NOMO-1 (cell line): ENCODE measurements around the gene UBTD2.

ENCODE experiments used
- DNase-seq, 2 experiments: peaks; one replicate each; lab custom pipeline; 2025; ENCODE audit not compliant: unreplicated experiment in 2 of 2; lab: John Stamatoyannopoulos, UW

Gene UBTD2

DNA sequence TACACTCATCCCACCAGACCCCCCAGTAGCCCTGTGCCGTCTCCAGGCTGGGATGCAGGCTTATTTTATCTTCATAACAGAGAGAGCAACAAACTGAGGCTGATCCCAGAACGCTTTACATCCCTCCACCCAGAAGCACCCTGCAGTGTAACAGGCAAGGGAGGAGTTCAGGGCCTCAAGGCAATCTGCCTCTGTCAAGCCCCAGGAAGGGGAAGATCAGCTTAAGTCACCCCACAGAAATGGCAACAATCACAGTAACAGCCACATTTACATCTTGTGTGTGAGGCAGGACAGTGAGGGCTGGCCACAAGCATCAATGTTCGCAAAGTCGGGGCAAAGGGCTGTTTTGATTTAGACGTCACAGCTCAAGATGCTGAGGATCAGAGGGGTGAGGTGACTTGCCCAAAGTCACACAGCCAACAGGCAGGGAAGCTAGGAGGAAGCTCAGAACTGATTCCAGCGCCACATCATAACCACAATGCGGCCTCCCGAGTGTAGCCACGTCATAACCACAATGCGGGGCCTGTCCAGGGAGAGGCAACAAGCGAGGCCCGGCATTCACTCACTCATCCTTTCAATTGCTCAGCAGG, 109.9 kb downstream of the UBTD2 start:
- peak; percentile 74 to 80 for DNase-seq

DNA sequence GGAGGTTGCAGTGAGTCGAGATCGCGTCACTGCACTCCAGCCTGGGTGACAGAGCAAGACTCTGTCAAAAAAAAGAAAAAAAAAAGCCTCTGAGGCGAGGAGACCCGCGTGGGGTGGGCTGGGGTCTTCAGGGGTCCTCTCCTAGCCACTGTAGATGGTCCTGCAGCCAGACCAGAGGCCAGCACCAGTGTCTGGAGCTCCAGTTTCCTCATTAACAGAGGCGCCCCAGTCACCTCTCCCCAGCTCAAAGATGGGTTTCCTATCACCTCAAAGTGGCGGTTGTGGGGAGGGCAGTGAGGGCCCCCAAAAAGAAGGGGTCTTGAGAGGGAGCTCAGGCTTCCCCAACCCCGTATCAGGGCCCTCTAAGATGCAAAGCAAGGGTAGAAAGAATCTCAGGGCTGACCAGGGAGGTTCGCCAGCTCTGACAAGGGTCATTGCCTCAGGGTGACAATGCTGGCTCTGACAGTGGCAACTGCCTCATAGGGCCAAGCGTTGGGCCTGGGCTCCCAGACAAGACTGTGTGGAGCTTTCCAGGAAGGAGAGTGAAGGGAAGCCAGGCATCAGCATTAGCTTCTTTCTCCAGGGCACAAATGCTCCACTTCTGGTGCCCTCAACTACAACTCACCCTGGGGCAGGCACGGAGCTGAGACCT, 110.5 kb downstream of the UBTD2 start:
- DNase-seq = no peak

DNA sequence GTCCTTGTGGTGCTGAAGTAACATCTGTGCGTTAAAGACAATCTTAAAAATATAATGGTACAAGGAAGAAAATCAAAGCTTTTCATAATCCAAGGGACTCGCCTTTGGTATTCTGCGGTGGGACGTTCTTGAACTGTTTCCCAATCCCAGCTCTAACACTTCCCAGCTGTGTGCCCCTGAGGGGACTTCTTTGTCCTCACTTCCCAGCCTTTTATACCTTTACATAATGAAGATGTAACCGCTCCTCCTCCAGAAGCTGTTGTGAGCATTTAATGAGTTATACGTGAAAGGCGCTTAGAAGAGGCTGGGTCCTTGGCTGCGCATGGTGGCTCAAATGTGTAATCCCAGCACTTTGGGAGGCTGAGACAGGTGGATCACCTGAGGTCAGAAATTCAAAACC, 112.4 kb downstream of the UBTD2 start:
- DNase-seq = no peak

DNA sequence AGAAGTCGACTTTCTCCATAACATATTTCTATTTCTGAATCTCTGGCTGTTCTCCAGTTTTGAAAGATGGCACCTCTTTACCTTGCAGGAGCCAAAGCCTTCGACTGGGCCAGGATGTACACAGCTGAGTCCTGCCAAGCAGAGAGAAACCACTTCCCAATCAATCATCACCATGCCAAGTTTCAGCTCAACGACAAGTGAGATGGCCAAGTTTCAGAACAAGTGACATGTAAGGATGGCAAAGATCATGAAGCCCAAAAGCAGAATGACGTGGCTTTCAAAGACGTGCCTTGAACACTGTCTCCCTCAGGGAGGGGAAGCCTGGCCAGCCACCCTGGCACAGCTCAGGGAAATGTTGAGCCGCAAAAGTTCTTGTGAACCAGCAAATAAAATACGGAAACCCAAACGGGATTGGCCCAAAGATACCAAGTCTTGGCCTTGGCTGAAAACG, 113.3 kb downstream of the UBTD2 start:
- no peak for DNase-seq

DNA sequence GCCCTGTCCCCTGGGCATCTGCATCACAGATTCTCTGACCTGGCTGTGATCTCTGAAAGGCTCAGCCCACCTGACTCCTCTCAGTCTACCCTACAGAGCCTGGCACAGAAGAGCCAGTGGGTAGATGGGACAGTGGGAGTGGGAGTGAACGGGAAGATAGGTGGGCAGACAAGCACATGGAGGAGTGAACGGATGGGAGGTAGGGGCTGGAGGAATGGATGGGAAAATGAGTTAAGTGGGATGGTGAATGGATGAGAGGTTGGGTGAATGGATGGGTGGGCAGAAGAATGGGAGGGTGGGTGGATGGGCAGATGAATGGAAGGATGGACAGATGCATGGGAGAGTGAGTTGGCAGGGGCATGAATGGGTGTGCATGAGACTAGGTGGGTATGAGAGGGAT, 114.3 kb downstream of the UBTD2 start:
- no peak for DNase-seq

DNA sequence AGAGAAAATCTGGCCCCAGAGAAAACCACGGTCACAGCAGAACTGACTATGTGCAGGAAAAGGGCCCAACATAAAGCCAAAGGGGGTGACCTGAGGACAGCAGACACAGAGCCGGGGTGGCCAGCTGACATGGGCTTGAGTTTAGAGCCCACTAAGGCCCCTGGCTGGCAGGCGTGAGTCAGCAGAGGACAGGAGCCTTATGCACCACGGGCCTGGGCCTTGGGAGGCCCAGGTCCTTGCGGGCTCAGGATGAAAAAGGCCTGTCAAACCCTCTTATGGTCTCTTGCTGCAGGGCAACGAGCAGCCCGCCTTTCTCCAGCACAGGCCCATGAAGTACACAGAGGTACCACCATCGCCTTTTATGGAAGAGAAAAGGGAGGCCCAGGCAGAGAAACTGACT, 115.3 kb downstream of the UBTD2 start:
- DNase-seq = no peak

DNA sequence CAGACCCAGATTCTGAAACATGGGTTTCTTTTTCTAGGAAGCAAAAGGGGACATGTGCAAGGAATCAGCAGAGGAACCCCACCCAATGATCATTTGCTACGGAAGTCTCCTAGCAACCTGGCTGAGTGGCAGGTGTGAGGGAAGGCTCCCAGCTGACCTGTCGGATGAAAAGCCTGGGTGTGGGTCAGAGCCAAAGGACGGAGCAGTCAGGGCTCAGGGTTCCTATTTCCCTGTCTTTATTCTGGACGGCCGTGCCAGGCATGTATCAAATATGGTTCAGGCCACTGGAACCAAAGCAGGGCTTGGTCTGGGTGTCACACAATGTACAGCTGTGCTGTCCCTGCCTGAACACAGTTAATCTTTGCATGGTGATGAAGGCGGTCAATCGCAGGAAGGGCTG, 115.7 kb downstream of the UBTD2 start:
- no peak for DNase-seq

DNA sequence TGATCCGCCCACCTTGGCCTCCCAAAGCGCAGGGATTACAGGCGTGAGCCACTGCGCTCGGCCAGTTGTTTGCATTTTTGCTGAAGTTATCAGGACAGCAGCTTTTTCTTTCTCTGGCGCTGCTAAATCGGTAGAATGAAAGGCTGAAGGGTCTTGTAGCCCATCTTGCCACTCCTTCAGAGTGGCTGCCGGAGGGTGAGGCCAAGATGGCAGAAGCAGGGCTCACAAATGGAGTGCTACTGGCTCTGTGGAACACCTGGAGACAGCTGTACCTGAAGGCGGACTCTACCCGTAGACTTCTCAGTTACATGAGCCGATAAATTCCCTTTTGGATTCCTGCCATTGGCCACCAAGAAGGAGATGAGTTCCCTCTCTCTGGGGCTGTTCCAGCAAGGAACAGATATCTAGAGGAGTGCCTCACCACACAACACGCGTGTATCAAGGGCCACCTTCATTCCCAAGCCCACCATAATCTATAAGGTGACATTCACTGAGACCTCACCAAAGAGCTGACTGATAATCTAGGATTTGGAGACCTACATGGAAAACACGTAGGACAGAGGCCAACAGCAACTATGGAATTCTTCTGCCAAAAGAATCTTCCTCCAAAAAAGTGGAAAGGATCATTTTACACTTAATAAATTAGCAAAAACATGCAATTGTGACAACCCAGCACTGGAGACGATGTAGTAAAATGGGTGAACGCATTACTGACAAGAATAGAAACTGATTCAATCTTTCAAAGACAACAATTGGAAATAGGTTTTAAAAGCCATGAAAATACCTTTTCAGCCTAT, 117.3 kb downstream of the UBTD2 start:
- DNase-seq = no peak

DNA sequence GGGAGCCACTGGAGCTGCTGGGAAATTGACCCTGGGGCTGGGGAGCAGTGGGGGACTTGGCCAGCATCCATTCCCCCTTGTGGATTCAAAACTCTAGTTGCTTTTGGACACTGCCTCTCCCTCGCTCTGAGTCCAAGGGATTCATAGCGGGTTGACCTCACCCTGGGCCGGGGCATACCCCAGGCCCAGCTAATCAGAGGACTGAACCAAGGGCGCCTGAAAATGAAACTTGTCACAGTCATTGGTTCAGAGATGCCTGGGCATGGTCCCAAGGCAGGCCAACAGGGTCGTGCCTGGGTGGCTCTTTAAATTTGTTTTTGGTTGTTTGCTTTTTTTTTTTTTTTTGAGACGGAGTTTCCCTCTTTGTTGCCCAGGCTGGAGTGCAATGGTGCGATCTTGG, 118.1 kb downstream of the UBTD2 start:
- DNase-seq = no peak

DNA sequence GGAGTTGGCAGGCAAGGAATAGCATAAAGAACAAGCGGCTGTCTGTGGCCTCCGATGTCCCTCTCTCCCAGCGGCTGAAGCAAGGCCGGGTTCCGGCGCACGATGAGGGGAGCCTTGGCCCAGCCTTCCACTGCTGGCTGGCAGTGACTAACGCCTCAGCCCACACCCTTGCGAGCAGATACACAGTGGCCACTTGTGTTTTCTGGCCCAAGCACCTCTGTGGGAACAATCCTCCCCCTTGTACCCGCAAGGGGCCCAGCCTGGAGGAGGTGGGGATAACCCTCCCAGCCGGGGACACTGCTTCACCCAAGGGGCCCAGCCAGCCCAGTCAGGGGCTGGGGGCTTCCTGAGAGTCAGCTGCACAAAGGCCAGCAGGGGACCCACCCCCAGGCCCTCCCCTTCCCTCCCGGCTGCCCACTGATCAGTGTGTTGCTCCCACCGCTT, 118.8 kb downstream of the UBTD2 start:
- no peak for DNase-seq

DNA sequence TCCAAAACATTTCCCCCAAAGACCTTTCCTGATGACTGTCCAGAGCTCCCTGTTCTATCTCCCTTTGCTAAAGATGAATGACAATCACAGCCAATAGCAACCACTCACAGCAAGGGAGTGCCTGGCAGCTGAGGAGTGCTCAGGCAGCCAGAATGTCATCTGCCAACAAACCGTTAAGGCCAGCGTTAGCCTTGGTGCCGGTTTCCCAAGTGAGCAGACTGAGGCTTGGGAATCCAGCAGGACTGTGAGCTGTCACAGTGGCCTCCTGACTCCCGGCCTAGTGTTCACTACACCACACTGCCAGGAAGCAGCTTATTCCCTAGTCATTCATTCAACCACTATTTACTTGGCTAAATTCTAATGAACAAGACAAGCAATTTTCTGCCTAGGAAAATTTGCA, 120.2 kb downstream of the UBTD2 start:
- DNase-seq = no peak

DNA sequence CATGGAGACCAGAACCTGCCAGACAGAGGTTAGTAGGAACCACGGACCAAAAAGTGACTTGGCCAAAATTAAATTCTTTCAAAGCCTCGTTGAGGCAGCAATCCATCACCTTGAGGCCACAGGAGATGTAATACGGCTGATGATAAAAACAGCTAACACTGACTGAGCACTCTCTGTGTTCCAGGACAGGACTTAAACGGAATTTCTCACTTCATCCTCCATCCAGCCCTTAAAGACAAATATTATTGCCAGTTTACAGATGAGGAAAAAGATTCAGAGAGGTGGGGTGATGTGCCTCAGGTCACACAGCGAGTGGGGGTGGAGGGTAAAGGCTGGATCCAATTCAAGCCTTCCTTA, 120.6 kb downstream of the UBTD2 start:
- DNase-seq = no peak

DNA sequence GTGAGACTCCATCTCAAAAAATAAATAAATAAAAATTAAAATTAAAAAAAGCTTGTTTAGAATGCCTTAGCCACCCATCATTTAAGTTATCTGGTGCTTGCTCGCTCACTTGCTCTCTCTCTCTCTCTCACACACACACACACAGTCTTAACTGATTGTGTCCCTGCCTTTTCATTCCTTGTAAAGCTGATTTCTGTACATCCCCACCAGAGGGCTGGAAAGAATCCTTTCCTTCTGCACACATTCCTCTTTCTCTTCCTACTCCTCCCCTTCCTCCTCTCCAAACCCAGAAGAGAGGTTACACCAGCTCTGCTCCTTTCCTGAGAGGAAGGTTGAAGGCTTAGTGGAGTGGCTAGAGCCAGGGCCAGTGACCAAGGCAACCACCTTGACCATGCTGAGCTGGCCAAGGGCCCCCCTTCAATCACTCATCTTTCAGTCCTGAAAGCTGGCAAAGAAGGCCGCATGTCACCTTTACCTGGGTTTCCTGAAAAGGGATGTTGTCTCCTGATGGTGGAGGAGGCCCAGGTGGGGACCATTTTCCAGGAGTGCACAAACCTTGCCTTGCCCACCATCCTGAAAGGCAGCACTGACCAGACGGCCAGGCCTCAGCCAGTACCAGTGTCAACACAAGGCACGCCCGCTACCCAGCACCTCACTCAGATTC, 121.1 kb downstream of the UBTD2 start:
- no peak for DNase-seq

DNA sequence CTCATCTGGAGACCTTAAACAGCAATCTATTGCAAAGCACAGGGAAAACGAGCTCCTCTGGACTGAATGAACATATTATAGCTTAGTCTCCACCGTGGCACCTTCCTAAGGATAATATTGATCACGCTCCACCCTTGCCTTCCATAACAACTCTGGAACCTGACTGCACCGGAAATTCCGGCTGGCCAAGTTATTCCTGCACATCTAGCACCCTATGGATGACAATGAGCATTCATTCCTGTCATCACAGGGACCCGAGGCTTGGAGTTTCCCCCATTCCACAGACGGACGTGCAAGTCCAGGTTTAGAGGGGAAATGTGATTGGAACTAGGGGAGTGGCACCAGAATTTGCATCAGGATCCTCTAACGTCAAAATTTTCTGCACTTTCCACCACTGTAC, 123.1 kb downstream of the UBTD2 start:
- no peak for DNase-seq
